Lung (tissue), 12 donors: ENCODE measurements around the gene AFAP1L1. TPM values are rescaled to one million over a fixed set of nuclear protein-coding genes. Genes with fewer than 3 reads are reported as not detected.

Source experiments
- ATAC-seq: fragments of 200-7000 bp; cut with Tn5 transposase; one replicate; pipeline ENCODE4 v1.9.1; 2020; ENCODE audit warnings: moderate number of reproducible peaks; ENCODE audit not compliant: insufficient read depth, low FRiP score
- DNase-seq, 3 donors: peaks; one replicate each; pipeline ENCODE4 v3.0.0-alpha.2; 2013 to 2017
- H3K27ac ChIP-seq, 2 donors: one replicate each; pipeline ENCODE4 v1.5.1; 2013; ENCODE audit warnings: mild to moderate bottlenecking in 2 of 2, moderate library complexity in 2 of 2, control low read depth in 1 of 2, inconsistent platforms in 1 of 2, low read depth in 1 of 2, low read length in 1 of 2
- H3K27me3 ChIP-seq, 3 donors: one replicate each; pipeline ENCODE4 v1.5.1; 2013; ENCODE audit warnings: low read length in 2 of 3; ENCODE audit not compliant: control insufficient read depth in 3 of 3, insufficient read depth in 3 of 3
- H3K36me3 ChIP-seq, 4 donors: one replicate each; pipeline ENCODE4 v1.5.1; 2013; ENCODE audit warnings: low read length in 4 of 4, mild to moderate bottlenecking in 1 of 4, moderate library complexity in 1 of 4; ENCODE audit not compliant: control insufficient read depth in 4 of 4, insufficient read depth in 4 of 4
- H3K4me1 ChIP-seq, 5 donors: one replicate each; pipeline ENCODE4 v1.5.1; 2013; ENCODE audit warnings: low read length in 5 of 5, mild to moderate bottlenecking in 2 of 5, moderate library complexity in 1 of 5; ENCODE audit not compliant: control insufficient read depth in 5 of 5, insufficient read depth in 5 of 5
- H3K4me3 ChIP-seq: one replicate; pipeline ENCODE4 v1.5.1; 2013; ENCODE audit warnings: mild to moderate bottlenecking, control low read depth, moderate library complexity
- H3K9ac ChIP-seq, 2 donors: one replicate each; pipeline ENCODE4 v1.5.1; 2013; ENCODE audit warnings: low read length in 2 of 2, control low read depth in 1 of 2; ENCODE audit not compliant: insufficient read depth in 1 of 2
- H3K9me3 ChIP-seq, 4 donors: one replicate each; pipeline ENCODE4 v1.5.1; 2013; ENCODE audit warnings: low read length in 3 of 4, mild to moderate bottlenecking in 1 of 4, moderate library complexity in 1 of 4; ENCODE audit not compliant: control insufficient read depth in 4 of 4, insufficient read depth in 3 of 4
- CTCF ChIP-seq: IDR thresholded peaks from 2 replicates; pipeline ENCODE4 v1.5.1; 2012; ENCODE audit warnings: mild to moderate bottlenecking; ENCODE audit errors: control extremely low read depth, extremely low read depth
- WGBS, 2 donors: extraction: QIAGEN DNeasy Blood & Tissue Kit; methylation state at CpG; one replicate each; pipeline ENCODE4 v1.1.7; 2013; 5-methylcytosine and 5-hydroxymethylcytosine counted together
- polyA plus RNA-seq, 2 donors: library from polyadenylated mRNA; stranded (reverse); fragments of 200-250 nt; gene quantifications; one replicate each; pipeline ENCODE4 v1.2.1, GENCODE V29; 2013
- total RNA-seq, 2 donors: library from RNA; depleted of rRNA in 1 of 2; stranded (reverse); fragments of >200 nt in 1 of 2; gene quantifications; one replicate each; pipeline ENCODE4 v1.2.1, GENCODE V29; 2014 to 2021
- donor health status: control.
- donor health status: control.
- donor health status: Bipolar disorder and iron deficiency.
- donor health status: healthy.
- donor health status: DM: yes; HTN: yes; CAD: no.

AFAP1L1 gene
- total and polyA plus RNA-seq, 4 donors = 9.8 to 40.6 (median 18.1) TPM

DNA sequence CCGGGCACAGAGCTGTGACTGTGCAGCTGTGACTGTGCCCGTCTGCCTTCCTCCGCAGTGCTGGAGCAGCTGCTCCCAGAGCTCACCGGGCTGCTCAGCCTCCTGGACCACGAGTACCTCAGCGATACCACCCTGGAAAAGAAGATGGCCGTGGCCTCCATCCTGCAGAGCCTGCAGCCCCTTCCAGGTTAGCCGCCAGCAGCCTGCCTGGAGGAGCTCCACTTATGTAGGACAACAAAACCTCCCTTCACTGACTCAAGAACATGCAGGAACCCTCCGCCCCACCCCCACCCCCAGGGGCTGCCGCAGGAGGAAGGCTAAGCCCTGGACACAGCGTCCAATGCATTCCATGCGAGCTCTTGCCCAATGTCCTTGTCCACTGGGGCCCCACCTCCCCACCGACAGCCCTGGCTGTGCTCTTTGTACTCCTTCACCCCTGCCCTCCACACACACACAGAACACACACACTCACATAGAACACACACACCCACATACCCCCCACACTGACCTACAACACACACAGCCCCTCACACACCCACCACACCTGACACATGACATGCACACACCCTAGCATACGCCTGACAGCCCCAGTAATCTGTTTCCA lies 27.9 kb downstream of the AFAP1L1 start:
- H3K4me3 ChIP-seq = no peak overlapping the region
- no peaks in the 10 kb centered on the region for H3K36me3 ChIP-seq
- ATAC-seq (no peak), DNase-seq (no peak)
- H3K9ac ChIP-seq = no peak overlapping the region
- no peaks in the 10 kb centered on the region for H3K27me3 ChIP-seq
- no peaks in the 10 kb centered on the region for H3K9me3 ChIP-seq
- no peak for TF ChIP-seq CTCF
- peak overlapping the region; percentile 70 to 88 for H3K27ac ChIP-seq
- H3K4me1 ChIP-seq = peaks cover 0 to 34% (median 27%) of the 10 kb centered on the region in 5 donors
- 22 to 48% methylated on average over 14 of the region's 14 CpGs for WGBS, 2 donors

- Histone ChIP-seq H3K9me3 (no peaks in the 10 kb centered on the region), H3K27me3 (no peaks in the 10 kb centered on the region), H3K9ac (no peak overlapping the region), H3K4me1 (peaks cover 0 to 29% (median 24%) of the 10 kb centered on the region in 5 donors), H3K4me3 (no peak overlapping the region), H3K27ac (peak overlapping the region; percentile 41 to 70), H3K36me3 (peaks cover 0 to under 1% (median 0%) of the 10 kb centered on the region in 4 donors)
- no peak for ATAC-seq
- no peak for DNase-seq
- TF ChIP-seq CTCF = no peak
- WGBS, 2 donors = 85 to 95% methylated on average over 6 of the region's 6 CpGs
These were observed 28.8 kb downstream of the AFAP1L1 start for GRCh38 chr5:149300441-149300840.

GRCh38 chr5:149301049-149301743 lies 29.5 kb downstream of the AFAP1L1 start:
- Histone ChIP-seq H3K4me3 (no peak overlapping the region), H3K4me1 (peaks cover 0 to 24% (median 21%) of the 10 kb centered on the region in 5 donors), H3K9me3 (no peaks in the 10 kb centered on the region), H3K36me3 (peaks cover 0 to 3% (median 0%) of the 10 kb centered on the region in 4 donors), H3K27ac (peak overlapping the region; percentile 39 to 70), H3K27me3 (no peaks in the 10 kb centered on the region), H3K9ac (no peak overlapping the region)
- DNase-seq = no peak
- no peak for ATAC-seq
- no peak for TF ChIP-seq CTCF
- WGBS, 2 donors = 91 to 96% methylated on average over 13 of the region's 13 CpGs
